SH-SY5Y (cell line): ENCODE measurements around the gene ABLIM2.

ENCODE experiments used
- GATA2 ChIP-seq: IDR thresholded peaks from 2 replicates; pipeline ENCODE4 v1.6.1; 2011; ENCODE audit warnings: mild to moderate bottlenecking, low read depth, low read length
- GATA3 ChIP-seq: IDR thresholded peaks from 2 replicates; pipeline ENCODE4 v1.6.1; 2011; ENCODE audit warnings: low read depth, mild to moderate bottlenecking, low read length, moderate library complexity

The ABLIM2 gene

DNA sequence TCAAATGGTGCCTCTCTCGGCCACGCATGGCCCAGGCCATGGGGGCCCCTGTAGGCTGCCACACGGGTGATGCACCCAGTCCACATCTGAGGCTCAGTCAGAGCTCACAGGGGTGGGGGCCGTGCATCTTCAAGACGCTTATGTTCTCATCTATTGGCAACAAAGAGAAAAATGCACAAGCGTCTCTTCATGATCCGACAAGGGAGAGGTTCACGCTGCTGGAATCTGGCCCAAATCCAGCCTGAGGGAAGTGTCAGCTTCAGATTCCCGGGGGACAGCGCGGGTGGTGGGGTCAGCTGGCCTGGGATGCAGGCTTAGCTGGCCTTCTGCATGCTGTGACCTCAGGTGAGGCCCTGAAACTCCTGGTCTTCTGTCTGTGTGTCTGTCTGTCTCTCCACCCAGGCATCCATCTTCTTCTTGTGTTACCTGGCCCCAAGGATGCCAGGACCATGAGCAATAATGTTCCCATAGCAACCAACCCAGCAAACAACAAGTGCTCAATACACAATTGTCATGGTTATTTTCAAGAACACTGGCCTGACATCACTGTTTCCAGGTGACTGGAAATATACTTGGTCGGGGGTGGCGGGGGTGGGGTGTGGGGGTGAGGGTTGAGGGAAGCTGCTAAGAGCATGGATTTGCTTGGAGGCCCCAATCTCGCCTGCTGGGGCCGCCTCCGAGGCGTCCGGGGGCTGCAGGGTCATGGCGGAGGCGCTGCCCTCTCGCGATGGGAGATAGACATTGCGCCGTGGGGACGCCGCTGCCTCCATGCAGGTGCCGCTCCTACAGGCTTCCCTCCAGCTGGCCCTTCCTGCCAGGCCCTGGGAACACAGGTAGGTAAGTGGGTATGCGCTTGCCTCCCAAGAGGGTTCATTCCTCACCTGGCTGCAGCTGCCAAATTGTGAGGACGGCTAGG lies 48.3 kb downstream of the ABLIM2 start:
- no peak for TF ChIP-seq GATA3
- TF ChIP-seq GATA2, result no peak

DNA sequence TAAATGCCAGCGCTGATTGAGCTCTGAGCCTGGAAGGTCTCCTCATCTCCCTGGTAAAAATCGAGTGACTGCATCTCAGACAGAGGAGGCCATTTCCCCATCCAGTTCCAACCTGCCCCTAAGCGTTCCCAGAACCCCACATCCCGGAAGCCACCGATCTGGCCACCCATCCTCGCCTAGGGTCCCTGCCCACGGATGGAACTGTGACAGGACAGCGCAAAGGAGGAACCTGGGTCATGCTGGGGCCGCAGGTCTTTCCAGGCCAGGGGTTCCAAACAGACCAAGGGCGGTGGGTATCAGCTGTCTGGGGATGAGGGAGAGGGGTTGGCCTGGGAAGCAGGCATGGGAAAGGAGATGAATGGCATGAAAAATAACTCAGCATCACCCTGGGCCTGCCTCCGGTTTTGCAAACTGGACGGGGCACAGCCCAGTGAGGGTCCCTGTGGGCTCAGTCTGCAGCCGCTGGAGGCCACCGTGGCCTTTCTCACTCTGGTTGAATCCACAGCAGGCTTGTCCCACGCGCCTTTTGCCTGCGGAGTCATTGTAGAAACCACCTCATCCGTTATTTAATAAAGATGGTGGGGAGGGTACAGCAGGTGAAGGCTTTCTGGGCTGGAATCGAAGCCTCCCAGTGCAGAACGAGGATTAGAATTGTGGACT lies 49.1 kb downstream of the ABLIM2 start:
- TF ChIP-seq GATA3 (no peak), GATA2 (no peak)

GRCh38 chr4:8108991-8109390 lies 49.6 kb downstream of the ABLIM2 start:
- TF ChIP-seq GATA3, result no peak
- TF ChIP-seq GATA2, result no peak

DNA sequence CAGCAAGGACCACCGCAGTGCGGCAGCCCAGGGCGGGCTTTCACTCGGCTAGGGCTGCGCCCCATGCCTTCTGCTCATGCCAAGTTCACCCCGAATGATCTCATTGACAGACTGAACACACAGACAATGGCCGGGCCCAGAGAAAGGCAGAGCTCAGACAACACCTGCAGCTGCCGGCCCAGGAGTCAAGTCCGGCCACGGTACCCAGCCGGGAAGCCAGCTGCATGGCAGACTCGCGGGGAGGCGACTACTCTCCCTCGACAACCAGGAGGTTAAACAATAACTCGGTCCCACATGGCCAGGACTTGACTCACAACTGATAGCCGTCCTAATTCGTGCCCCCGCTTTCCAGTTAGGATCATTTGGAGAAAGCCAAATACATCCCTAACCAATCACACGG lies 50.4 kb downstream of the ABLIM2 start:
- TF ChIP-seq GATA3 (no peak), GATA2 (no peak)

GRCh38 chr4:8107146-8107657 lies 51.4 kb downstream of the ABLIM2 start:
- no peak for TF ChIP-seq GATA3
- TF ChIP-seq GATA2, result no peak

DNA sequence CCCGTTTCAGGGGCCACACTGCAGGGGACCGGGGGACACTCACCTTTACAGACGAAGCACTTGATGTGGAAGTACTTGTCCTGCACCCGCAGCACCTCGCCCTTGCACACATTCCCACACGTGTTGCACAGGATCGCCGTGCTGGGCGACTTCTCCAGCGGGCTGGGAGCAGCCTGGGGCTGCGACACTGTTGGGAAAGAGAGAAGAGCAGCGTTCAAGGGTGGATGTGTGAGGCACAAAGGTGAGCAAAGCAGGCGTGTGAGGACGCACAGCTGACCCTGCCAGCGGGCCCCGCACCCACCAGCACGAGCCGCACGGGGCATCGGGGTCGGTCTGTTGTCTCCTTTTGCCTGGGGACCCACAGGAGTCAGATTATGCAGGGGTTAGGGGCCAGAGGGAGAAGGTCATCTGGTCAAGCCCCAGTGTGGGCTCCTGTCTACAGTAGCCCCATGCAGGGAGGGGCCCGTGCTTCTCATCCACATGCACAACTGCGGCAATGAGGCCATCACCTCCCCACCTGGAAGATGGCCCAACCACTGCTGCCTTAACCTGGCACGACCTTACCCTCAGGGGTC lies 52.1 kb downstream of the ABLIM2 start:
- TF ChIP-seq GATA3, result no peak

- no peak for TF ChIP-seq GATA2
- no peak for TF ChIP-seq GATA3
These were observed 53.1 kb downstream of the ABLIM2 start for GRCh38 chr4:8105306-8106100.

DNA sequence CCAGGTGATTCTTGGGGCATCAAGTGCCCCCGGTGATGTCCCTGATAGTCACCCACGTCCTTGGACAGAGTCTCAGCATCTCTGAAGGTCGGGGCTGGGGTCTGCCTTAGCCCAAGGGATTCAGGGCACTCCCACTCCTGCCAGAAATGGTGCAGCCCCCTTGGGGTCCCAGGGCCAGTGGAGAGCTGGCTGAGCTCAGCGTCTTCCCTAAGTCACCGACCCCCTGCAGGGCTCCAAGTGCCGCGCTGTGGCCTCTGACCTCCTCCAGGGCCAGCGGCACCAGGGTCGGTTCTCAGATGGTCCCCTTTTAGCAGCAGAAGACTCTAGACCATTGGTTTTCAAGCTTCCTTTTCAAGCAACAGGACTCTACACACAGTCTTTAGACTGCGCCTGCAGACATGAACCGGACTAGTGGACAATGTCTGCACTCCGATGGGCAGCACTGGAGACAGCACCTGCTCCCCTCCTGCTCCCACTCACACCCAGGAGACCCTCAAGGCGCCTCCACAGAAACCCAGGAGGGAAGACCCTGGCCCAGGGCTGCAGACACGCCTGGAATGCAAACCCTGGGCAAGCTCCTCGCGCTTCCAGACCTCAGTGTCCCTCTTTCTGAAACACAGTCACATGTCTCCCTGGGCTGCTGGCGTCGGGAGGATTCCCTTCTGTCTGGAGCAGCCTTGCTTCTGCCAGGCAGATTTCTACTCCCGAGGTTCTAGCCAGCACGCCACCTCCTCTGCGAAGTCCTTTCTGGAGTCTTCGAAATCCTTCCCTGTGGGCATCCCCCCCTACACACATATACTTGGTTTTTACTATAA lies 53.9 kb downstream of the ABLIM2 start:
- TF ChIP-seq GATA3, result no peak
- TF ChIP-seq GATA2, result no peak

DNA sequence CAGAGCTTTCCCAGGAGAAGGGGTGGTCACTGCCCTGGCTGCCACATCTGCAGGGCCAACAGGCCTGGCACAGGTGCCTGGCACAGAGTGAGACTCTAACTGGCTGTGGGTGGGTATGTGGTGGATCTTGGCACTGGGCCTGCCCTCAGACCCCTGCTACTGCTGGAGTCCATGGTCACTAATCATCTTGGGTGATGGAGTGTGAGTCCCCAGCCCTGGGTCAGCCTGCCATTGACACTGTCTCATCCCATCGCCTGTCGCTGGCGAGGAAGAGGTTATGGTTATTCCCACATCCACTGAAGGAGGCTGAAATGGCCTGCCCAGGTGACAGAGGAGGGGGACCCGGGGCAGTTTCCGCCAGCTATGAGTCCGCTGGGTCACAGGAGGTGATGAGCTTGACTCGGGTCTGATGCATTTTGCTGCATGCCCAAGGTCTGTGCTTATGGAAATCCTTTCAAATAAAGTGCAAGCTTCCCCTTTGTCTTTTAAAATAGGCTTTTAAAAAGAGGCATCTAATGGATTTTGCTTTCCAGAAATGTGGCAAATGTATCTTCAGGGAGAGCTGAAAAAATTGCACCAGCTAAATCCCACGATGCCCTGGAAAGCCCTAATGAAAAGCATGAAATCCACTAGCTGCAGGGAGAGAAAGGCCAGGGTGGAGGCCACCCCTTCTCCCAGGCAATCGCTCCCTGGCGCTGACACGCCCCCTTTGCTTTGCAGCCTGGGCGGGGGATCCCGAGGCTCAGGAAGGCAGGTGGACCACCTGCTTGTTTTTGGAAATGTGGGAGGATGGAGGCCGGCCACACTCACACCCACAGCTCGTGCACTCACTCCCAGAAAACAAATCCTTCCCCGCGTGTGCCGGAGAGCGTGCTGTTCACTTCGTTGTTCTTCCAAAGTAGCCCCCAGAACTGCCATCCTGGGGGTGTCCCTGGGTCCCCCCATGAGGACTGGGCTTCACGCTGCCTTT lies 54.9 kb downstream of the ABLIM2 start:
- TF ChIP-seq GATA2 (no peak), GATA3 (no peak)

GRCh38 chr4:8102831-8103230 lies 55.8 kb downstream of the ABLIM2 start:
- TF ChIP-seq GATA3 (no peak), GATA2 (no peak)

- TF ChIP-seq GATA2, result no peak
- no peak for TF ChIP-seq GATA3
These were observed 56.6 kb downstream of the ABLIM2 start for GRCh38 chr4:8102076-8102355.
